CD4-positive, alpha-beta T cell treated with Interleukin-21 for 1 hour (primary cell): ENCODE measurements around the gene ZNF189.
A peak's percentile ranks its signal among the peaks of the same experiment; 100 is the strongest.

ENCODE experiments used
- DNase-seq: peaks from one replicate; pipeline ENCODE4 v3.0.0-alpha.2; 2020

The ZNF189 gene

GRCh38 chr9:101455656-101456240 lies 57.1 kb downstream of the ZNF189 start:
- DNase-seq = no peak

- no peak for DNase-seq
These were observed 58.4 kb downstream of the ZNF189 start for GRCh38 chr9:101457003-101457402.

- DNase-seq = peak; percentile 60
These were observed 60.4 kb downstream of the ZNF189 start for GRCh38 chr9:101458963-101459631.
